ENCODE data around the gene ABCG4. TPM values are rescaled to one million over a fixed set of nuclear protein-coding genes. Genes with fewer than 3 reads are reported as not detected.

Gene ABCG4
- total RNA-seq, 1 experiment from 2014 or later: 1.9 TPM

- TF ChIP-seq CEBPB (IDR thresholded peaks at IDR 0.05; ENCODE audit: low read depth) (no peak), CTCF (IDR thresholded peaks at IDR 0.05 in 2 of 3, conservative IDR thresholded peaks at IDR 0.05 in 1 of 3; ENCODE audit: borderline replicate concordance in 1 of 3, insufficient read depth in 1 of 3, low read depth in 2 of 3, low read length in 2 of 3) (no peak), ZFX (IDR thresholded peaks at IDR 0.05) (no peak), MAX (IDR thresholded peaks at IDR 0.05) (no peak), SRF (IDR thresholded peaks at IDR 0.05; ENCODE audit: low read depth) (no peak), EGR1 (IDR thresholded peaks at IDR 0.05; ENCODE audit: low read depth) (no peak)
- no peak for ATAC-seq
- H3K9me2 ChIP-seq (ENCODE audit: insufficient read depth): no peaks in the 10 kb centered on the region
- H3K27me3 ChIP-seq (ENCODE audit: insufficient read depth, low read length): no peaks in the 10 kb centered on the region
- no peaks in the 10 kb centered on the region for H3K9me3 ChIP-seq (ENCODE audit: control insufficient read depth in 1 of 2, insufficient read depth in 1 of 2, low read depth in 1 of 2, low read length in 2 of 2)
- H3K4me1 ChIP-seq (ENCODE audit: control insufficient read depth in 1 of 2, insufficient read depth in 2 of 2, low read length in 2 of 2): peaks cover 11 to 25% of the 10 kb centered on the region in 2 experiments
- intact Hi-C loops (cut with micrococcal nuclease): no loop called here
- peaks cover 11 to 21% of the 10 kb centered on the region in 2 experiments; a peak in 2 of 4 replicates for H3K36me3 ChIP-seq (ENCODE audit: control insufficient read depth in 1 of 2, insufficient read depth in 2 of 2, low read length in 2 of 2)
- no TSS peak for BruUV-seq (replicated peaks)
- no peak overlapping the region for H3K4me2 ChIP-seq (ENCODE audit: low read length)
- H3K4me3 ChIP-seq (replicated peaks in 1 of 2; ENCODE audit: low read depth in 1 of 2, low read length in 2 of 2): no peak overlapping the region
- CTCF ChIA-PET: no interaction called here
- H3K27ac ChIP-seq (ENCODE audit: low read depth, low read length): no peak overlapping the region
- H2AFZ ChIP-seq (ENCODE audit: low read depth, low read length, poor library complexity, severe bottlenecking): no peak overlapping the region
- POLR2A ChIA-PET: interaction anchor here (1.3 to 2.9 kb wide), 2 partner anchors 9 to 10 kb away, joined by 3 to 9 read pairs; partner anchors contain the start of genes DPAGT1 and HINFP
- no peak for DNase-seq (ENCODE audit: low read depth, low spot score)
- peaks cover 6% of the 10 kb centered on the region; the same call in 1 of the 2 replicates for H3K79me2 ChIP-seq (ENCODE audit: insufficient read depth, low read length)
- no peaks in the 10 kb centered on the region for H4K20me1 ChIP-seq (ENCODE audit: insufficient read depth)
- H3K9ac ChIP-seq (ENCODE audit: low read length): no peak overlapping the region
- RAD21 ChIA-PET (ENCODE audit: low non-redundant PET in 1 of 2, low total read pairs in 2 of 2, uncharacterized antibody in 2 of 2, unreplicated experiment in 2 of 2): no interaction called here
Measured at GRCh38 chr11:119111361-119111925, 37.4 kb upstream of the ABCG4 start.
